Endometrial microvascular endothelial cells (primary cell): ENCODE measurements around the gene MGMT. TPM values are rescaled to one million over a fixed set of nuclear protein-coding genes. Genes with fewer than 3 reads are reported as not detected.

Experiments used
- in situ Hi-C: cut with HindIII; loops from 2 replicates; pipeline ENCODE4 v1.10.0; 2017; ENCODE audit warnings: low sequenced_read_pairs, low pct_unique_long_range_greater_than_20kb; ENCODE audit errors: inconsistent ontology term
- total RNA-seq: library from RNA; depleted of rRNA; stranded (reverse); fragments of >200 nt; gene quantifications from one replicate; pipeline ENCODE4 v1.2.3, GENCODE V29; 2015; ENCODE audit errors: inconsistent ontology term

MGMT gene
- total RNA-seq, 1 donor from 2014 or later = 2.0 TPM

DNA sequence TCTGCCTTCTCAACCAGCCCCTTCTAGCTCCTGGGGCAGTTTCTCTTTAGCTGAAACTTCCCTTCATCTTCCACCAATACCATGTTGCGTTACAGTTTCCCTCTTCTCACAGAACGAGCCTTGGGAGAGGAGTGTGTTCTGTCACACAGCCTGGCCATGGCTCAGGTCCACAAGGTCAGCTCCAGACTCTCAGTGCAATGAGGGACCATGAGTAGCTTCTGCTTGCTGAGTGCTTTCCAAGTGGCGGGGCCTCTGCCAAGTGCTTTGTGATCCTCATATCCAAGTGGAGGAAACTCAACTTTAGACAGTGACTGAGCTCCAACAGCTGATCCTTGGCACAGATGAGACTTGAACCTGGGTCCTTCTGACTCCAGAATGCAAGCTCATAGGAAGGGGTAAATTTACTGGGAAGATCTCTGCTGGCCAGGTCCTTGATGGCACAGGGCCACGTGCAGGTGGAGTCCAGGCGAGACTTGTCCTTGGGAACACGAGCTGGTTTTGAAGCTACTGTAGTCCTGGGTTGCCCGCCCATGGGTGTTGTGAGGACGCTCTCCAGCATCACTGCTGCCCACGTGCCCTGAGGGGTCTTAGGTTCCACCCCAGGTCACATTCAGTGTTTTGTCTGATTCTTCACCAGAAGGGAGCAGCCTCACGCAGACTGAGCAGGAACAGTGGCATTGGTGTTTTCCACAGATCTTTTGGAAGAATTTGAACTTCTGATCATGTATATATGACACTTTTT lies 259.0 kb downstream of the MGMT start:
- in situ Hi-C loops = no loop called here

DNA sequence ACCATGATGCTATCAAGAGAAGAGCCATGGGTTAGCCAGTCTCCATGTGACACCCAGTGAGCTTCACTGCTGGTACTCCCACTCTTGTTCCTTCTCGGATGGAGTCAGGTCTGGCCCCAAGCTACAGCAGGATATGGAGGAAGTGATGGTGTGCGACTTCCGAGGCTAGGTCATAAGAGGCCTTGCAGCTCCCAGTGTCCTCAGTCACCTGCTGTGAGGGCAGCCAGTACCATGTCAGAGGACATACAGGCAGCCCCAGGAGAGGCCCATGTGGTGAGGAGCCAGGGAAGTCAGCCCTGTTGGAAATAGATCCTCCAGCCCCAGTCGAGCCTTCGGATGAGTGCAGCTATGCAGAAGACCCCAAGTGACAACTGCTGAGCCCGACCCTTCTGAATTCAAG lies 260.0 kb downstream of the MGMT start:
- in situ Hi-C loops = no loop called here

DNA sequence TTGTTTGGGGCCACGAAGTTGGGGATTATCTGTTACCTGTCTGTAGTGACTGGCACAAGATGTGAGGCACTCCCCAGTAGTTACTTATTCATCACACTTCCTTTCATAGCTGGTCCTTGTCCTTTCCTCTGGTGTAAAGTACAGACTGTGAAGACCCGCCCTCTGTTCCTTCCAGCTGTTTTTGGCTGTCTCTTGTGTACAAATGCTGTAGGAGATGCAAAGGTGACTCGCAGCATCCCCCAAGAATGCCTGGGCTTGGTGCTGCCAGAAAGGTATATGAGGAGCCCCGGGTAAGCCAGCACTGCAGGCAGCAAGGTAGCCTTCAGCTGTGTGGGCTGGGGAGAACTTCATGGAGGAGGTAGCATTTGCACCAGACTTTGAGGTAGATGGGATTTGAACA lies 260.5 kb downstream of the MGMT start:
- in situ Hi-C loops = no loop called here

DNA sequence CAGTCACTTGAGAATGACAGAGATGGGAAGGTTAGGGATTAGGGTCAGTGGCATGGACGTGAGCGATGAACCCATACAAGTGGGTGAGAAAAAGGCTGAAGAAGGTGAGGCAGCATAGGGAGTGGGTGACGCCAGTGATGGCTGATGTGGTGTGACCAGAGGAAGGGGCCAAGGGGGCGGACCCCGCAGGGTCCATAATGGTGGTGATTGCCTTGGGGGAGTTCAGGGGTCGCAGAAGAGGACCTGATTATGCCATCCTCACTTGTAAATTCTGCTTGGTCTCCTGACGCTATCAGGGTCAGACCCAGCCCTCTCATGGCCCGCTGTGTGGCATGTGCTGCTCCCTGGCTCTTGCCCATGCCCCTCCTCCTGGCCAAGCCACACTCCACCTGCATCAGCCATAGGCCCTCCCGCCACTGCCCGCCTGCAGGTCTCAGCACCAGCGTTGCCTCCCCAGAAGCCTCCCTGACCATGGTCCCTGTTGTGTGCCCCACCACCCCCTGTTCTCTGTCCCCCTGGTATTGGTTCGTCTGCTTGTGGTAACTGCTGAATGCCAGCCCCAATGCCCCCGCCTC lies 261.3 kb downstream of the MGMT start:
- in situ Hi-C loops = no loop called here

DNA sequence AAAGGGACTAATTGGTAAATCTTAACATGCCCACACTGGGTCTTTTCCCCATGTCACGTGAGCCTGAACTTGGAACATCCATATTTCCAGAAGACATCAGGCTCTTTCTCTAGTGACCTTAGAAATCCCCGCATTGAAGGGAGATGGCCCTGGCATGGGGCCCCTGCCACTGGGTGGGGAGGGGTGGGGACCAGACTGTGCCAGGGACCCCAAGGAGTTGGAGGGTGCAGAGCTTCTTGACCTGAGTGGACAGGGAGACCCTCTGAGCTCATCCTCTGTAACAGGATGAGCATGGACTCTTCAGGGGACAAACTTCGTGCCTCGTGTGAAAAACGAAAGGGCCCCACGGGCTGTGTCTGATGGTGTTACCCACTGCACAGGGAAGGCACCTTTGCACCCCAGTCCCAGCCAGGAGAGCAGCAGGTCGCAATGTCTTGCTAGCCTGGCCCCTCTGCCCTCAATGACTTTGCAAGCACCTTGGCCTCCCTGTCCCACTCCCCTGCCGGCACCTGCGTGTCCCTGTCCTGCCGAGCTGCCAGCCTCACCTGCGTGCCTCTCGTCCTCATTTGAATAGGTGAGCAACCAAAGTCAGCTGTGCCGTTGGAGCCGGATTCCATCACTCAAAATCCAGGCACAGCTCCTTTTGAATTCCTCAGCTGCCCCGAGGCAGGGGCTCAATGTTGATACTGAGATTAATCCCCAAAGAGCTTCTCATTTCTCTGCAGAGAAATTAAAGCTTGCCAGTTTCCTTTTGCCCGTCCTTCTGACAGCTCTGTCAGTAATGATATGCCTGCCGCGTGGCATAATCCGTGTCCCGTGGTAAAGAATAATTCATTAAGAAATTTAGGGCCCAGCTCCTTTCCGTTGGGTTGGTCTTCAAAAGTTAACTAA lies 262.1 kb downstream of the MGMT start:
- in situ Hi-C loops = no loop called here

DNA sequence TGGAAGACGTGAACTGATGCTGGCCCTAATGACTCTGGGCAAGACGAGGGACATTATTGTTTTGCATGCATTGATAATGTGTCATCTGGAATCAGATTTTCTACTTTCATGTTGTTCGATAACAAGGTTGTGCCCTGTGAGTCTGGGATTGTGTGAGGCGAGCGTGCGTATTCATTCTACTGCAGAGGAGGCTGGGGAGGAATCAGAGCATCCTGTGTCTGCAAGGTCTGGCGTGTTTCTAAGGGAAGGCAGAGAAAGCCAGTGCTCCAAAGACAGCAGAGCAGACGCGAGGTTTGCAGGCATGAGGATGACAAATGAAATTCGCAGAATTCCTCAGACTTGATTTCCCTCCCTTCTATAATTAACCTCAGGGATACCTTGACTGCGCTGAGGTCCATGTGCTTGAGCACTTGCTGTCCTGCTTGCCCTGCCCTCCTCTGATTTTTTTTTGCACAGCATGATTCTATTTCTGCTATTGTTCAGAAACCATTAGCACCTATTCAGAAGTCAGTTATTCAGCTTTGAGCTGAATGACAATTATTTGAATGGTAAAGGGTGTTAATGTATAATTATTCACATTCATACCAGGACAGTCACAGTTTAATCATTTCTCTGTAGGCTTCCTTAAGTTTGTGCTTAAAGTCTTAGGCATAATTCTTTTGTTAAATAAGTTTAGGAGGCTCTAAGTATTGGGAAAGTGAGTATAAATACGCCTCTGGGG lies 263.4 kb downstream of the MGMT start:
- in situ Hi-C loops = no loop called here

DNA sequence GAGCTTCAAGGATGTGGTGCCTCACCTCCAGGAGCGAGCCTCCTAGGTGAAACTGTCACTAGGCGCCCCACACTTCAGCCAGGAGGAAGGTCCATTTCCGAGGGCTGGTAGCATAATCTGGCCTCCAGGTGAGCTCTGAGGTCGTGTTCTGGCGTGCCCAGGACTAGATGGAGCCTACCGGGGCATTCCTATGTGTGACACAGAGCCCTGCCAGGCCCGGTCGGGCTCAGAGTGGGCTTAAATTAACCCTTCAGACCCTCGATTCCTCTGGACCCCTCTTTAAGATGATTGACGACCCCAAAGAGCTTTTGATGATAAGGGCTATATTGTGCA lies 263.9 kb downstream of the MGMT start:
- in situ Hi-C loops = no loop called here

DNA sequence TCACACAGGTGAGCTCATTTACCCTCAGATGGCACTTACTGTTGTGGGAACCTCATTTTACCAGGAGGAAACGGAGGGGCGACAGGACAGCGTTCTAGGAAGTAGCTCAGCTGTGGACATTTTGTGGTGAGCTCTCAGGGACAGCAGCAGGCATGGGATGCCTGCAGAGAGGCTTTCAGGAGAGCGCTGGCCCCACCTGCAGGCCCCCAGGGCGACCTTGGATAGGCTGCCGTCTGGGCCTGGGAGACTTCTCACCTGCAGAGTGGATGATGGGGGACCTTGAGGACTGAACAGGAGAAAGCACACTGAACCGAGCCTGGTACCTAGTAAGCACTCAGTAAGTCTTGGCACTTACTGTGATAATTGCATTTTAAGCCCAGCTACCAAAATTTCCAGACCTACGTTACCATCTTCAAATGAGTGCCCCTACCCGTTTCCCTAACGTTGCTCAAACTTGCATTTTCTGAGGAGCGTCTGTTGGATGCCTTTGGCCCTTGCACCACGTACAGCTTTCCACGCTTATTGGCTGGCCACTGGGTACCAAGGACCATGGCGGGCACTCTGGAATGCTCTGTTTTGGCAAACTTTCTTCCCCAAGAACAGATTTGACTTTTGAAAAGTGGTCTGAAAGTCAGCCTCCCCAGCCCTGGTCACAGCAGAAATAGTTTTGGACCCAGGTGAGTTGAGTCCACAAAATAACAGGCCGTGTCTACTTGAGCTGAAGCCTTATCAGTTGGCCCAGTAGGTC lies 273.7 kb downstream of the MGMT start:
- in situ Hi-C loops = no loop called here

DNA sequence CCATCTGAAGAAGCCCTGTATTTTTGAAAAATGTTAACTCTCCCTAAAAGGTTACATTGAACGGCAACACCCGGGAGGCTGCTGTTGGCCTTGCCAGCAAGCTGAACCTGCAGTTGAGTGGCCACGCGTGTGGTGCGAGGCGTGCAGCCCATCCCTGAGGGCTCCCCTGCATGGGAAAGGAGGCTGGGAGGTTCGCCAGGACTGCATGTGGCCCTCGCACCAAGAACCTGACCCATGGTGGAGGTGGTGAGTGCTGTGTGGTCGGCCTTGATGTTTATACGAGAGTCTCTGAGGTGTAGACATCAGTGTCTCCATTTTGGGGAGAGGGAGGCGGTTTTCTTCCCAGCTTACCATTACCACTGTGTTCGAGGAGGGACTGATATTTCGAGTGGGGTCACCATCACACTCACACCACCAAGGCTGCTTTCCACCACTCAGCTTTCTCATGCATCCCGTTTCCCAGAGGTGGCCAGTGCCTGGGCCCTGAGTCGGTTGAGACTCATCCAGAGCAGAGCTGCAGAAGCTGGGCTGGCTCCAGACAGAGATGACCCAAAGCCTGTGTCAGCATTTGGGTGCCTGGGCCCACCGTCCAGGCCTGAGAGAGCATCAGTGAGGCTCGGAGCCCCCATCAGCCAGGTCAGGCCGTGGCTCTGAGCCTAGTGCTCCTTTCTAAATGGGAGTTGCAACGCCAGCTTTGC lies 274.4 kb downstream of the MGMT start:
- in situ Hi-C loops = no loop called here

DNA sequence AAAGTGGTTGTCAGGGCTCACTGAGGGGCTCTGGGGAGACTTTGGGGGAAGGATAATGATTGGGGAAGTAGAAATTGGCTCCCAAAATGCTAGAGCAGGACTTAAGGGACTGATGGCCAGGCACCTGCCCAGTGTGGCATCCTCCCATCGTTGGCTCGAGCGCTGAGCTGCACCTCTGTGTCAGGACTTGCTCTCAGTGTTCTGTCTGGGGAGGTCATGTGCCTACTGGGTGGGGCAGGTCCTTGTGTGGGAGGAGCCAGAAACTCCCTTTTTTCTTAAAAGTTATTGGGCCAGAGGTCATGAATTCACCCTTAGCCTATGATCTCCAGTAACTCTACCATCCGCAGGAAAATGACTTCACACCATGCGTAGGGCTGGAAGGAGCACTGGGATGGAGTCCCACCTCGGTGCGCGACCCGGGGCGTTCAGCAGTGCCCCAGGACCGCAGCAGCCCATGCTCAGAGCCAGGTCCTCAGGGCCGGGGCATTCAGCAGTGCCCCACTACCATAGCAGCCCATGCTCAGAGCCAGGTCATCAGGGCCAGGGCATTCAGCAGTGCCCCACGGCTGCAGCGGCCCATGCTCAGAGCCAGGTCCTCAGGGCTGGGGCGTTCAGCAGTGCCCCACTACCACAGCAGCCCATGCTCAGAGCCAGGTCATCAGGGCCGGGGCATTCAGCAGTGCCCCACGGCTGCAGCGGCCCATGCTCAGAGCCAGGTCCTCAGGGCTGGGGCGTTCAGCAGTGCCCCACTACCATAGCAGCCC lies 275.1 kb downstream of the MGMT start:
- in situ Hi-C loops = no loop called here

DNA sequence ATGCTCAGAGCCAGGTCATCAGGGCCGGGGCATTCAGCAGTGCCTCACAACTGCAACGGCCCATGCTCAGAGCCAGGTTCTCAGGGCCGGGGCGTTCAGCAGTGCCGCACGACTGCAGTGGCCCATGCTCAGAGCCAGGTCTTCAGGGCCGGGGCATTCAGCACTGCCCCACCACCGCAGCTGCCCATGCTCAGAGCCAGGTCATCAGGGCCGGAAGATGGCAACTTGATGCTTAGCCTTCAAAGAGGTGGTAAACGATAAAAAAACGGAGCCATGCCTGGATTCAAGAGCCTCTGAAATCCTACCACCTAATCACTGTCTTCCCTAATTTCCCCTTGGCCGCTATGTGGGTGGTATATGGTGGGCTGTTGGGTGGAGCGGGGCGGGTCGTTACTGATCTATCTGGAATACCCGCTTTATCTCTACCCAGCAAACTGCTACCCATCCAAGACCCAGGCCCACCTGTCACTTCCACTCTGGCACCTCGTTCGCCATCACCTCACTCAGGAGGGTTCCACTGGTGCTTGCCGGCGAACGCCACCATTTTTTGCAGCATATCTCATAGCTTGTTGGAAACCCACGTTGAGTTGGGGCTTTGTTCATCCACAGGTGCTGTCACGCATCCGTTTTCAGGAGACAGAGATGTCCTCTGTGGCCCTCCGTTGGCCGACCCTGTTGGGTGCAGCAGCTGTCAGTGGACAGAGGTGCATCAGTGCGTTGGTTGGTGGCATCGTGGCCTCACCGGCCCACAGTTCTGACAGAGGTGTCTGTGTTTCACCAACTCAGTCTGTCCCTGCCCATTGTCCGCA lies 275.9 kb downstream of the MGMT start:
- in situ Hi-C loops = no loop called here

DNA sequence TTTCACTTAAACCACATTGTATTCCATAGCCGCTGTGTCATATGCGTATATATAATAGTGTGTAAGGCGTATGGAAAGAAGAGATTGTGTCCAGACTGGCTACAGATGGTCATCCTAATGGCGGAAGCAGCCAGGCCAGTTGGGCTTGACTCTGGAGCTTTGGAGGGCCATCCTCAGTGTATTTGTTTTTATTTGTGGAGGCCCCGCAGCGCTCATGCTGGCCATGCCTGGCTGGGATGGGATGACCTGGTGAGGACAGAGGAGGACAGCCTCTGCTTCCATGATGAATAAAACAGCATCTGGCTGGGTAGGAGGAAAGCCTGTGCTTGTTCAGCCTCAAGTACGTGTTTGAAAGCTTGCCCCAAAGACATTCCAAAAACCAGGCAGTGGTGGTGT lies 276.7 kb downstream of the MGMT start:
- in situ Hi-C loops = no loop called here

DNA sequence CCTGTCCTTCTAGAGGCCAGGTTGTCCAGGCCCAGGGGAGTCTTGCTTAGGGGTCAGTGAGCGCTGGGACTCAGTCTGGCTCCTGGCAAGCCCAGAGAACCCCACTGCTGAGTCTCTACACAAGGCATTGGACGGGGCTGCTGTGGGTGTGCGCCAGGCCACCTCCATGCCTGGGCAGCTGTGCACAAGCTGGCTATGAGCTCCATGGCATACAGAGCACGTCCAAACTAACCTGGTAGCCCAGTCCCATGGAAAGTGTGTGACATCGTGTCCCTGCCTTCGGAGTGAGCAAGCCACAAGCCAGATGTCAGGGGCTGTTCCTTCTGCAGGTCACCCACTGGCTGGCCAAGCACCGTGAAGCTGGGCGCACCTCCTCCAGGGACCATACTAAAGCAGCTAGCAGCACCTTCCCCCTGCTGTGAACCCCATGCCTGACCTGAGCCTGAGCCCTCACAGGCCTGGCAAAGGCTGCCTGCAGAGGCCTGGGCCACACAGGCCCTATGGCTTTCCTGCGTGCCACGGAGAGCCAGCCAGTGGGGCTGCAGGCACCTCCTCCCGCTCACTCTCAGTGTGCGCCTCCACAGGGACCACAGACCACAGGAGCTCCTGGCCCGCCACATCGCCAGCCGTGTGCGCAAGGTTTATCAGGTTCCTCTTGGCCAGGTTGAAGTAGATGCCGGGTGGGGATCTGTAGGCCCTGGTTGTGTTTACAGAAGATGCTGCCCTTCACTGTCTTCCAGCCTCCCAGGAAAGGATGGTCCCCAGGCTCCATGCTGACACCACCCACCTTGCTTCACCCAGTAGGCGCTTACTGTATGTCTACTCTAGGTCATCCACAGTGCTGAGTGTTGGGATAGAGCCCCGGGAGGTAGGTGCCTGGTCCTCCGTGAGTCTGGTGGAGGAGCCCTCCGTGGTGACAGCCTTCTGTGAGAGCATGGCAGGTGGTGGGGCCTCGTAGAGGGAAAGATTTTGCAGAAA lies 277.4 kb downstream of the MGMT start:
- in situ Hi-C loops = no loop called here

DNA sequence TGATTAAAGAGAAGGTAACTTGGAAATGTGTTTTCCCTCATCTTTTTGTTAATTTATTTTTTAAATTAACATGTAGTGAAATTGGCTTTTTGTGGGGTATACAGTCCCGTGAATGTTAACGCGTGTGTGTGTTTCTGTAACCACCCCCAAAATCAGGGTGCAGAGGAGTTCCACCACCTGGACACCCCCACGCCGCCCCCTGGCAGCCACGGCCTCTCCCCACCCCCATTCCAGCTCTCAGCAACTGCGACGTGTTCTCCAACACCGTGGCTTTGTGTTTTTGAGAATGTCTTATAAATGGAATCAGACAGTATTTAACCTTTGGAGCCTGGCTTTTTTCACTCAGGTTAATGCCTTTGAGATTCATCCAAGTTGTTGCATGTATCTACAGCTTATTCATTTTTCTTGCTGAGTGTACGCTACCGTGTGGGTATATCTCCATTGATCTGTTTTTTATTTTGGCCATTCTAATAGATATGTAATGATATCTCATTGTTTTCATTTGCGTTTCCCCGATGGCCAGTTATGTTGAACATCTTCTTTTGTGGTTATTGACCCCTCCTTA lies 278.2 kb downstream of the MGMT start:
- in situ Hi-C loops = no loop called here

DNA sequence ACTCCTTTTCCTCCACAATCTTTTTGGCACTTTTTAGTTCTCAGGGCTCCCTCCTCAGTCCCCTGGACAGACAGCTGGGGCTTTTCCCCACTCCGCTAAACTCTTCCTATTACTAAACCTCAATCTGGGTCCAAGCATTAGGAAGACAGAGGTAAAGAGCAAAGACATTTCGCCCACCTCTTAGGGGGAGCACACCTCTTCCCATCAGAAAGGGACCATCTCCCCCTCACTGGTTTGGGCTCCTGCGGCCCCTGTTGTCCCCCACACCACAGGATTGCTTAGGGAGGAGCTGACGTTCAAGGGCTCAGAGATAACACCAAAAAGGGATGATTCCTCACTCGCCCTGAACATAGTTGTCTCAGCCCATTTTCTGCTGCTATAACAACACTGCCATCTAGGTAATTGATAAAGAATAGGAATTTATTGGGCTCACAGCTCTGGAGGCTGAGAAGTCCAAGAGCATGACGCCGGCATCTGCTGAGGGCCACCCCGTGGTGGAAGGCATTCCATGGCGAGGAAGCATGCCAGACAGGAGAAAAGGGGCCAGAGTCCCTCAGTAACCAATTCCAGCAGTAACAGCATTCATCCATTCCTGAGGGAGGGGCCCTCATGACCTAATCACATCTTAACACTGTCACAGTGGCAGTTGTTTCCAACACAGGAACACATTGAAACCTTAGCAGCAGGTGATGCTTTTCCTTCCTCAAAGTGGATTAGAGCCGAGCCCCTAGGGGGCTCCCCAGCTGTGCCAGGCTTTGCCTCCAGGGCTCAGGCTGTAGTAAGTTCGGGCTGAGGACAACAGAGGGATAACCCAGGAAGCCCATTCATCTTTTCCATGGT lies 287.4 kb downstream of the MGMT start:
- in situ Hi-C loops = no loop called here
